ENCODE measurements around the gene DUSP14. TPM values are rescaled to one million over a fixed set of nuclear protein-coding genes. Genes with fewer than 3 reads are reported as not detected.
"Not testable (repeated sequence)": the region's sequence is repeated elsewhere in the genome, so short reads cannot be mapped to it uniquely, and the experiment has no call there.

The DUSP14 gene
- total RNA-seq, 2 donors from 2014 or later: 3.9 to 4.4 TPM

DNA sequence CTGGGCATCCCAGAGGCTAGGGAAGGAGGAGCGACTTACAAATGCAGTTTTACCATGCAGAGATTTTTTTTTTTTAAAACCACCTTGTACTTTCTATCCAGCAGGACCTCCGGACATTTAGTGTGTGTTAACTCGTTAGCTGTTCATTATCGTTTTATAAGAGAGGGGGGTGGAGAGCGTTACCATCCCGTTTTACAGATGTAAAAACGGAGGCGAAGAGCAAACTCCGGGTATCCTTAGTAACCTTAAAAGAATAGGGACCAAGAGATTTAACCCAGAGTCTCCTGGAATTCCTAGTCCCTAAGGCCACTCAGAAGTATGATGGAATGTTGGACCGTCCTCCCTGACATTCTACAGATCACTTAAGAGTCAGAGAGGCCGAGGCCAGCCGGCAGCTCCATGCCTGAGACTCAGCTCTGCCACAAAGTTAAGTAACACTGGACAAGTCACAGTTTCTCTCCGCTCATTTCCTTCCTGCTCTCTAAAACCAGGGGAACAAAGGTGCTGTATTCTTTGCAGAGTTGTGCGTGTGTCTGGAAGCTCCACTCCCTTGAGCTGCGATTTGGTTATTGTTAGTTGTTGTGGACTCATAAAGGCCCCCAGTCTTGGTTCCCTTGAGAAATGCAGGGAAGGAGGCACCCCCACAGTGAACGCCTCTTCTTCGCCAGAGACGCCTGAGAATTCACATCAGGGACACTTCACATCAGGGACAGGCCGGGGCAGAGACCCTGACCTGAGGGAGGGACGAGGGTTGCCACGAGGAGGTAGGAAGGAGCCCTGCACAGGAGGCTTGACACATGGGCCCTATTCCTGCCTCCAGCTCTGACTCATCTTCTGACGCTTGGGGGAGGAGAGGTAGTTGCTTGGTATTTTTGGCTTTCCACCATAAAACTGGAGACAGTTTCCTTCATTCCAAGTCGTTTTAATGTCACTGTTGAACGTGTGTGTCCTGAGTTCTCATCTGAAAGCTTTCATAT is 1.2 kb downstream of the DUSP14 start:
- Mint-ChIP-seq H3K4me3 (peak overlapping the region; percentile 98), H3K27ac (peak overlapping the region; percentile 93), H3K4me1 (peaks cover 20% of the 10 kb centered on the region), H3K36me3 (ENCODE audit: low read depth) (peaks cover 2% of the 10 kb centered on the region), H3K27me3 (no peaks in the 10 kb centered on the region)
- ATAC-seq: no peak
- DNase-seq: no peak
- H3K9me3 ChIP-seq (ENCODE audit: control insufficient read depth, low read length, poor library complexity, severe bottlenecking): no peaks in the 10 kb centered on the region

DNA sequence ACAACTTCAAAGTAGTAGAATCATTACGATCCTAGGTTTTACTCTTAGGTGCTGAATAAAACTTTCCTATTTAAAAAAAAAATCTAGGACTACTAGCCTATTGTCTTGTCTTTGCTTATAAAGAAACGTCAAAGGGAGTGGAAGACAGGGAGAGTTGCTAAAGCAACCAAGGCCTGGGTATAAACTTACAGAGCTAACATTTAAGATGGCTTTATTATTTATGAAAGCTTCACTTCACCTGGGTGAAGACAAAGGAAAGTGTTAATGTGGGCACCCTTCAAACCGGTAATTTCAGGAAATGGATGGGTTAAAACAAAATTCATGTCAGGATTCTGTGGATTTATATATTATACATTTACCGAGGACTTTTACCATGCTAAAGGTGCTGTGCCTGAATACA is 2.5 kb downstream of the DUSP14 start:
- H3K9me3 ChIP-seq (ENCODE audit: control insufficient read depth, low read length, poor library complexity, severe bottlenecking): no peaks in the 10 kb centered on the region
- Mint-ChIP-seq H3K27me3 (no peaks in the 10 kb centered on the region), H3K4me3 (no peak overlapping the region), H3K27ac (no peak overlapping the region), H3K4me1 (peaks cover 20% of the 10 kb centered on the region), H3K36me3 (ENCODE audit: low read depth) (peaks cover 2% of the 10 kb centered on the region)
- DNase-seq (no peak), ATAC-seq (no peak)

DNA sequence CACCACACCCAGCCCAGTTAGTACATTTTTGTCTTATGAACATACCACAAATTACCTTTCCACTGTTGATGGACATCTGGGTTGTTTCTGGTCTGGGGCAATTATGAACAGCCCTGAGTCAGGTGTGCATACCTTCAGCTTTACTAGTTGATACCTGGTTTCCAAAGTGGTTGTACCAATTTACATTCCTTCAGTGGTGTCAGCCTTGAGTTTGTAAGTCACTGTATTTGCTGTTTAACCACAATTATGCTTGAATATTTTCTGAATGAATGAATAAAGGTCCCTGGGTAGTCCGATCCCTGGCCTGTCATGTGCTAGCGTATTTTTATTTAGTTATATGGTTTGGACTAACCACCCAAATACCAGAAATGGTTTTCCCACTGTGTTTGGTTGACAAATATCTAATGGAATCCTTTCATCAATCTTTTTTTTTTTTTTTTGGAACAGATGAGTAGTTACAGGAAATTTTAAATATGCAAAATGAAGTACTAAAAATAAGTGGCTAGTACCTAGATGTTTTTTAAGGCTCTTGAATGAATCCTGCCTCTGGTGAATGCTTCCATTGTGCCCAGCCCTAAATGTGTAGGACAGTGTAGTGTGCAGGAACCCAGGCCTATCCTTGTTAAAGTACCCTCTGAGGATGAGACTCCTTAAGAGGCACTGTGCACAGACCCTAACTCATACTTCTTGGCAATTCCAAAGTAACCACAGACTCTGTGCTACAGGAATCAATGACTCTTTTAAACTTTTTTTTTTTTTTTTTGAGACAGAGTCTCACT is 3.7 kb downstream of the DUSP14 start:
- ATAC-seq: no peak
- DNase-seq: no peak
- no peak overlapping the region for H3K27ac Mint-ChIP-seq
- peaks cover 2% of the 10 kb centered on the region for H3K36me3 Mint-ChIP-seq (ENCODE audit: low read depth)
- H3K4me3 Mint-ChIP-seq: no peak overlapping the region
- H3K9me3 ChIP-seq (ENCODE audit: control insufficient read depth, low read length, poor library complexity, severe bottlenecking): no peaks in the 10 kb centered on the region
- H3K4me1 Mint-ChIP-seq: peaks cover 13% of the 10 kb centered on the region
- no peaks in the 10 kb centered on the region for H3K27me3 Mint-ChIP-seq

DNA sequence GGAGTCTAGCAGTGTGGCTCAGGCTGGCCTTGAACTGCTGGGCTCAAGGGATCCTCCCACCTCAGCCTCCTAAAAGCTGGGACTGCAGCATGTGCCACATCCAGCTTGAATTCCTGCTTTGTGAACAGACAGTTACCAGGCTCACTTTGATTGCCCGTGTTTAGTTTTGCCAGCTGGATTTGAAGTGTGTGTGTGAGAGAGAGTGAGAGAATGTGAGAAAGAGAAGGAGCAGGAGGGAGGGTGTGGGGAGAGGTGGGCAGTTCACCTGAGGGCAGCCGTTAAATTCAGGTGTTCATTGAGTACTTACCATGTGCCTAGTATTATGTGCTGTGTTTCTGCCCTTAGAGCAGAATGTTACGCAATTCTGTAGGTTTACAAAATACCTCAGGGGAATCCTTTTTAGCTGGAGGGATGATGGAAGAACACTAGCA is 4.7 kb downstream of the DUSP14 start:
- Mint-ChIP-seq H3K36me3 (ENCODE audit: low read depth) (peaks cover 2% of the 10 kb centered on the region), H3K4me1 (peaks cover 11% of the 10 kb centered on the region), H3K27ac (no peak overlapping the region), H3K27me3 (no peaks in the 10 kb centered on the region), H3K4me3 (peak overlapping the region; percentile 36)
- DNase-seq: no peak
- no peak for ATAC-seq
- H3K9me3 ChIP-seq (ENCODE audit: control insufficient read depth, low read length, poor library complexity, severe bottlenecking): no peaks in the 10 kb centered on the region

DNA sequence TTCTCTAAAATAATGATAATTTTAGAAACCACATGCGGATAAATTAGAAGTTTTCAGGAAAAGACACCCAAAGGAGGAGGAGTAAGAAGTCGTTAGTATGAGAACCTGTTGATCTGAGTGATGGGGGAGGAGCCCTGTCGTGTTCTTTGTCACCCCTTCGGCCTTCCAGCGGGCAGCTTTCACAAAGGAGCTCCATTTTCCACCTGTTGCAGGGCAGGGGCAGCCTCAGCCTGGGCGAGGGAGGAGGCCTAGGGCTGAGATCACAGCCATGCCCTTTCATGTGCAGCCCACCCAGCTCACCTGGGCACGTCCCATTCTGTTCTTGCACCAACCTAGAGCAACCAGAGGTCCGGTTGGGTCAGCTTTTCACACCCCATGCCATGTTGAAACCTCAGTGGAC is 5.3 kb downstream of the DUSP14 start:
- H3K9me3 ChIP-seq (ENCODE audit: control insufficient read depth, low read length, poor library complexity, severe bottlenecking): no peaks in the 10 kb centered on the region
- Mint-ChIP-seq H3K27ac (no peak overlapping the region), H3K36me3 (ENCODE audit: low read depth) (peaks cover 2% of the 10 kb centered on the region), H3K4me1 (peaks cover 11% of the 10 kb centered on the region), H3K4me3 (no peak overlapping the region), H3K27me3 (no peaks in the 10 kb centered on the region)
- ATAC-seq (no peak), DNase-seq (no peak)

DNA sequence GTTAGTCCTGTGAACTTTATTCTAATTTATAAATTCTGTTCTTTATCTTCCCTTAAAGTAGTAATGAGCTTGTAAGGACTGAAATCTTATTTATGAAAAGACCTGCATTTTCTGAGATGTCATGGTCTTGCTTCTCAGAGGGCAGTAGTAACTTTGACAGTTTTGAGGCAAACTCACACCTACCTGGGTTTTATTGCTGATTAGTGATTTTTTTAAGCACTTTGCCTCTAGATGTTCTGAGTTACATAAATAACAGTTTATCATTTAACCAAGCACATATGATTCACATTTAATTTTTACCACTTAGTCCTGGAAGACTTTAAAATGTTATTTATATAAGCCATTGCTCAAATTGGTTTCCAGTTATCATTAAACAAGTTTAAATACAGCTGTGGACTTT is 10.7 kb downstream of the DUSP14 start:
- H3K9me3 ChIP-seq (ENCODE audit: control insufficient read depth, low read length, poor library complexity, severe bottlenecking): no peaks in the 10 kb centered on the region
- DNase-seq (no peak), ATAC-seq (no peak)
- Mint-ChIP-seq H3K27ac (no peak overlapping the region), H3K36me3 (ENCODE audit: low read depth) (no peaks in the 10 kb centered on the region), H3K4me1 (no peaks in the 10 kb centered on the region), H3K4me3 (no peak overlapping the region), H3K27me3 (no peaks in the 10 kb centered on the region)

DNA sequence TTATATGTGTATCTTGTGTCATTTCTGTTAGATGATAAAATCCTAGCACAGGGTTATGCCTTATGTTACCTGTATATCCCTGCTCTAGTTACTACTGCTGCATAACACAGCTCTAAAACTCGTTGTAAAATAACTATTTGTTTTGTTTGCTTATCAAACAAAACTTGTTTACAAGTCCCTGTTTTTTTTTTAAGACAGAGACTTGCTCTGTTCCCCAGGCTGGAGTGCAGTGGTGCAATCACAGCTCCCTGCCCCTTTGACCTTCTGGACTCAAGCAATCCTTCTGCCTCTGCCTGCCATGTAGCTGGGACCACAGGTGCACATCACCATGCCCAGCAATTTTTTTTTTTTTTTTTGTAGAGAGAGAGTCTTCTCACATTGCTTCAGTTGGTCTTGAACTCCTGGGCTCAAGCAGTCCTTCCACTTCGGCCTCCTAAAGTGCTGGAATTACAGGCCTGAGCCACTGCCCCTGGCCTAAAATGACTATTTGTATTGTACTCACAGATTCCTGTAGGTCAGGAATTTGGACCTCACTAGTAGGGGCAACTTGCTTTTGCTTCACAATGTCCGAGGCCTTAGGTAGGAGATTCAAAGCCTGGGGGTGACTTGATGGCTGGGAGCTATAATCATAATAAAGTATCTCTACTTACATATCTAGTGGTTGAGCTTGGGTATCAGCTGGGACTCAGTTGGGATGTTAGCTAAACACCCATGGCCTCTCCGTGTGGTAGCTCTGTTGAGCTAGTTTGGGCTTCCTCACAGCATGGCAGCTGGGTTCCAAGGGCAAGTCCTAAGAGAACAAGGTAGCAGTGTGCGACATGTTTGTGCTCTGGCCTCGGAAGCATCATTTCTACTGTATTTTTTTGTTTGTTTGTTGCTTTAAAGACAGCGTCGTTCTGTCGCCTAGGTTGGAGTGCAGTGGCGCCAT is 12.6 kb downstream of the DUSP14 start:
- Mint-ChIP-seq H3K4me3 (no peak overlapping the region), H3K4me1 (peaks cover 7% of the 10 kb centered on the region), H3K27me3 (no peaks in the 10 kb centered on the region), H3K27ac (no peak overlapping the region), H3K36me3 (ENCODE audit: low read depth) (no peaks in the 10 kb centered on the region)
- no peaks in the 10 kb centered on the region for H3K9me3 ChIP-seq (ENCODE audit: control insufficient read depth, low read length, poor library complexity, severe bottlenecking)
- DNase-seq (no peak), ATAC-seq (no peak)

DNA sequence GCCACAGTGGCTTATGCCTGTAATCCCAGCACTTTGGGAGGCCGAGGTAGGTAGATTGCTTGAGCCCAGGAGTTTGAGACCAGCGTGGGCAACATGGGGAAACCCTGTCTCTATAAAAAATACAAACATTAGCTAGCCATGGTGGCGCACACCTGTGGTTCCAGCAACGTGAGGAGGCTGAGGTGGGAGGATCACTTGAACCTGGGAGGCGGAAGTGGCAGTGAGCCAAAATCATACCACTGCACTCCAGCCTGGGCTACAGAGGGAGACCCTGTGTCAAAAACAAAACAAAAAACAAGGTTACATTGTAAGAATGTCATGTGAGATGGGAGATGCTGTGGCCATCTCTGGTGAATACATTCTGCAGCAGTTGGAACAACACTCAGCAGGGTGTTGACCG is 13.5 kb downstream of the DUSP14 start:
- H3K4me3 Mint-ChIP-seq: no peak overlapping the region
- peaks cover 7% of the 10 kb centered on the region for H3K4me1 Mint-ChIP-seq
- H3K9me3 ChIP-seq (ENCODE audit: control insufficient read depth, low read length, poor library complexity, severe bottlenecking): no peaks in the 10 kb centered on the region
- no peaks in the 10 kb centered on the region for H3K36me3 Mint-ChIP-seq (ENCODE audit: low read depth)
- H3K27ac Mint-ChIP-seq: no peak overlapping the region
- no peaks in the 10 kb centered on the region for H3K27me3 Mint-ChIP-seq
- DNase-seq: no peak
- ATAC-seq: no peak

DNA sequence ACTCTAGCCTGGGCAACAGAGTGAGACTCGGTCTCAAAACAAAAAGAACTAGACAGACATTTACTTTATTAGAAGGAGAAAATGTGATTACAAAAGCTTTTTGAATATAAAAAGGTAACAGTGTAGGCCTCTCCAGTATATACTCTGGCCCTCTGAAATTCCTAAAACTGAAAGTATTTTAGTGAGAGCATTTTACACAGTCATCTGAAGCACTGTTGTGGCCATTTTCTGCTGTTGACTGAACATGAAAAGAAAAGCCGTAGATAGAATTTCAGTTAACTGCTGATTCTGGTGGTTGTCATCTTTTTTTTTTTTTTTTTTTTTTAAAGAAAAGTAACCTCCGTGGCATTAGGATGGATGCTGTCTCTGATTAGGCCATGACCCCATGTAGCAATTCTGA is 15.6 kb downstream of the DUSP14 start:
- H3K9me3 ChIP-seq (ENCODE audit: control insufficient read depth, low read length, poor library complexity, severe bottlenecking): no peaks in the 10 kb centered on the region
- ATAC-seq: no peak
- no peak overlapping the region for H3K27ac Mint-ChIP-seq
- H3K36me3 Mint-ChIP-seq (ENCODE audit: low read depth): no peaks in the 10 kb centered on the region
- no peaks in the 10 kb centered on the region for H3K27me3 Mint-ChIP-seq
- DNase-seq: no peak
- H3K4me1 Mint-ChIP-seq: peaks cover 14% of the 10 kb centered on the region
- no peak overlapping the region for H3K4me3 Mint-ChIP-seq

DNA sequence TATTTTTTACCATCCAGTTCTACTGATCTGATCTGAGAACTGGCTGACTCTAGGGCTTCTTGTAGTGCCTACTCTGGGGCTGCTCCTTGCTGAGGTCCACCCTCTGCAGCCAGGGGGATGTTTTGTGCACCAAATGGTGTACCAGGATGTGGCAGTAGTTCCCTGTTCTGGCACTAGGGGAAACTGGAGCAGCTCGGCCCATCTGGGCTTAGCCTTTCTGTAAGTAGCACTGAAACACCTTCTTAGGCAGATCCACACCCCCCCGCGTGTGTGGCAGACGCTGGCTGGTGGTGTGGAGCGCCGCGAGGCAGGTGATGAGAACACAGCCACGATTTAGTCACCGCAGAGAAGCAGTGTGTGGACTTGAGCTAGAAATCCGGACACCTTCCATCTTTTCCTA is 17.0 kb downstream of the DUSP14 start:
- no peak overlapping the region for H3K27ac Mint-ChIP-seq
- H3K27me3 Mint-ChIP-seq: no peaks in the 10 kb centered on the region
- H3K4me3 Mint-ChIP-seq: no peak overlapping the region
- DNase-seq: no peak
- H3K36me3 Mint-ChIP-seq (ENCODE audit: low read depth): no peaks in the 10 kb centered on the region
- peaks cover 18% of the 10 kb centered on the region for H3K4me1 Mint-ChIP-seq
- H3K9me3 ChIP-seq (ENCODE audit: control insufficient read depth, low read length, poor library complexity, severe bottlenecking): no peaks in the 10 kb centered on the region
- ATAC-seq: peak; percentile 62

DNA sequence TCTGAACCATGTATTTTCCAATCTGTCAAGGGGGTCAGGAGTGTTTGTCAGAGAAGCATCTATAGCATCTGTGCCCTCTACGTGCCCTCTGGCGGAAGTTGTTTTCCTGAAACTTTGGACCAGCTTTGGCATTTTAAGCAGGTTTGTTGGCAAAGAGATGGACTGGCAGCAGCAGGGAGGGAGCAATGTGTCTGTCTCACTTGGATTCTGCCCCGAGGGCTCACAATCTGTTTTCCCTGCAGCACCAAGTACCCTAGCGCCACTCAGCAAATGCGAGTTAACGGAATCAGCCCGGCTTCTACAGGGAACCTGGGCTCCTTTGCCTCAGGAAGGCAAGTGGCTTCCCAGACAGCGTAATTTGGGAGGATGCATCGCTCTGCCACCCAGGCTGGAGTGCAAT is 17.4 kb downstream of the DUSP14 start:
- Mint-ChIP-seq H3K27me3 (no peaks in the 10 kb centered on the region), H3K27ac (no peak overlapping the region), H3K4me3 (no peak overlapping the region), H3K4me1 (peaks cover 18% of the 10 kb centered on the region), H3K36me3 (ENCODE audit: low read depth) (no peaks in the 10 kb centered on the region)
- H3K9me3 ChIP-seq (ENCODE audit: control insufficient read depth, low read length, poor library complexity, severe bottlenecking): no peaks in the 10 kb centered on the region
- no peak for ATAC-seq
- DNase-seq: no peak

DNA sequence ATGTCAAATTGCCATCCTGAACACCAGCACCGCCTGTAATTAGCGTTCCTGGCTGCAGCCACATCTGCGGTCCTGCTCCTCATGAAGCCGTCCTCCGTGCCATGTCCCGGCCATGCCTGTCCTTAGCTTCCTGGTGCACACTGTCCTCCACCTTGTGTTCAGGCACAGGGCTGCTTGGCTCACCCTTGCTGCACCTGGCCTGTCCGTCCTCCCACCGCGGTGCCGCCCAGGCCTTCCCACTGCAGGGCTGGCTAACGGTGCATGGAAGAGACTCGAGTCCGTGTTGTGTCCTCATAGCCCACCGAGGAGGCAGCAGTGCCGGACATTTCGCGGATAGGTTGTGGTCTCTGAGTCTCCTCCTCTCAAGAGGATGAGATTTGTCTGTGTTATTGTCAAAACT is 20.4 kb downstream of the DUSP14 start:
- Mint-ChIP-seq H3K27me3 (no peaks in the 10 kb centered on the region), H3K27ac (no peak overlapping the region), H3K4me3 (no peak overlapping the region), H3K4me1 (peaks cover 20% of the 10 kb centered on the region), H3K36me3 (ENCODE audit: low read depth) (no peaks in the 10 kb centered on the region)
- no peaks in the 10 kb centered on the region for H3K9me3 ChIP-seq (ENCODE audit: control insufficient read depth, low read length, poor library complexity, severe bottlenecking)
- ATAC-seq (no peak), DNase-seq (no peak)

DNA sequence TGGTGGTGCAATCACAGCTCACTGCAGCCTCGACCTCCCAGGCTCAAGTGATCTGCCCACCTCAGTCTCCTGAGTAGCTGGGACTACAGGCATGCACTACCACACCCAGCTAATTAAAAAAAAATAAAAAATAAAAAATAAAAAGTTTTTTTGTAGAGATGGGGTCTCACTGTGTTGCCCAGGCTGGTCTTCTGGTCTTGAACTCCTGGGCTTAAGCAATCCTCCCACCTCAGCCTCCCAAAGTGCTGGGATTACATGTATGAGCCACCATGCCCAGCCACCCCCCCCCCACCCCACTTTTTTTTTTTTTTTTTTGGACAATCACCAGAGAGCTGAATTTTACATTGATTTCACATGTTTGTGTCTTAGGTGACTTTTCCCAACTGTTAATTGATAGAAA is 22.0 kb downstream of the DUSP14 start:
- ATAC-seq; H3K4me3 Mint-ChIP-seq; H3K27ac Mint-ChIP-seq; H3K36me3 Mint-ChIP-seq (ENCODE audit: low read depth); H3K9me3 ChIP-seq (ENCODE audit: control insufficient read depth, low read length, poor library complexity, severe bottlenecking); H3K27me3 Mint-ChIP-seq; DNase-seq: not testable (repeated sequence)
- H3K4me1 Mint-ChIP-seq: peaks cover 15% of the 10 kb centered on the region
